ENCODE data around the gene NOM1.

Gene NOM1

GRCh38 chr7:156984174-156984891 is 34.8 kb downstream of the NOM1 start:
- no peak for DNase-seq

DNA sequence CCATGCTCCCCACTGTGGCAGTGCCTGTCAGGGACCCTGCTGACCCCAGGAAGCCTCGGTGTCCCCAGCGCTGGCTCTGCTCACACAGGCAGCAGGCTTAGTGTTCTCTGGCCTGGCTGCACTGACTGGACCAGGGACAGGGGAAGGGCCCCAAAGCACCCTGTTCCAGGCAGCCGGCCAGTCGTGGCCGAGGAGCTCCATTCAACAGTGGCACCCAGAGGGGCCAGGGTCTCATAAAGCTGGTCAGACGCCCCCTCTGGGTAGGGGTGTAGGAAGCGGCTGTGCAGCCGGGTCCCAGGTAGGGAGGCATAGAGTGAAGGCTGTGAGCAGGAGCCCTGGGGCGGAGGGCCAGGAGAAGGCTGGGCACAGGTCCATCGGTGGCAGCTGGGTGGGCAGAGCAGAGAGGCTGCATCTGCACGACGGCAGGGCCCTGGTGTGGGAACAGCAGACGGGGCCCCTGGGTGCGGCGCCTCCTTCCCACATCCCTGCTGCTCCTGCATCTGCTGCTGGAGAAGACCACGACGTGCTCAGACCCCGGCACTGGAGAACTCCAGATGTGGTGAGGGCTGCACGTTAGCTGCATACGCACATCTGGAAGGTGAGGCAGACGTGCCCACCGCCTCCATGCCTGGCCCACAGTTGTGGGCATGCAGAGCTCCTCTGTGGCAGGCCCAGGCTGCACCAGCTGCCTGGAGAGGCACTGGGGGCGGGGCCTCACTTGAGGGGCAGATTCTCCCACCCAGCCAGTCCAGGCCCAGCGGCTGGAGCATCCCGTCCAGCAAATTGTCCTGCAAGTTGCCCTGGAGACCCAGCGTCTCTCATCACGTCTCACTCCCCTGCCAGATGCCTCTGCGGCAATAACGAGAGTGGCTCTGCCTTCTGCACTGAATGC is 35.8 kb downstream of the NOM1 start:
- DNase-seq = no peak

GRCh38 chr7:156986378-156986777 is 36.9 kb downstream of the NOM1 start:
- no peak for DNase-seq

DNA sequence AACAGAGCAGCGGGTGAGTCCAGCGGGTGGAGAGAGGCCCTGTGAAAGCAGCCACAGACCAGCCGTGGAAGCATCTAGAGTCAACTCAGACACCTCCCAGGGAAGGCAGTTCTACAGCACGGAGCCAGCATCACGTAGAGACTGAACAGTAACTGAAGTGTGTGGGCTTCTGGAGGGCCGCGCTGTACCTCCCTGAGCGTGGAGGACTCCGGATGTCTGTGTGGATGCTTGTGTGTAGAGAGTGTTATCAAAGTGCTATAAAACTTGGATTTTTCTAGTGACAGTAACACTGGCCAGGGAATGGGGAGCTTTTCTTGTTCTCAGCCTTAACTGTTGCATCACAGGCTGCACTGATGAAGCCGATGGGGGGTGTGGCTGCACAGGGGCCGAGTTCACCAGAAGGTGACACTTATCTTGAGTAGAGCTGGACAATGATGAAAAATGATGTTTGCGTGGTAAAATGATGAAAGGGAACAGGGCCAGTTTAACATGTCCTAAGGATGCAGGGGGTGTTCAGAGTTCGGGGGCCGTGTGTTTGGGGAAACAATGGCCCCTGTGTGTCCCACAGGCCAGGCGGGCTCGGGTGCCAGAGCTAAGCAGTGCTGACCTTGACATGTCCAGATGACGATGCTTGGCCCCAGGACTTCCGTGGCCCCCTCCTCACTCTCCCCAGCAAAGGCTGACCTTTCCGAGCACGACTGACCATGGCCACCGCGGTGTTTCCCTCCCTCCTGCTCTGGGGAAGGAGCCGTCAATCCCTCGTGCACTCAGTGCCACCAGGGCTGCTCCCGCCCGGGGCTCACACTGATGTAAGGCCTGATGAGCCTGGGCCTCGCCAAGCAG is 39.1 kb downstream of the NOM1 start:
- no peak for DNase-seq

- DNase-seq = no peak
Measured at GRCh38 chr7:156989766-156990535, 40.4 kb downstream of the NOM1 start.

DNA sequence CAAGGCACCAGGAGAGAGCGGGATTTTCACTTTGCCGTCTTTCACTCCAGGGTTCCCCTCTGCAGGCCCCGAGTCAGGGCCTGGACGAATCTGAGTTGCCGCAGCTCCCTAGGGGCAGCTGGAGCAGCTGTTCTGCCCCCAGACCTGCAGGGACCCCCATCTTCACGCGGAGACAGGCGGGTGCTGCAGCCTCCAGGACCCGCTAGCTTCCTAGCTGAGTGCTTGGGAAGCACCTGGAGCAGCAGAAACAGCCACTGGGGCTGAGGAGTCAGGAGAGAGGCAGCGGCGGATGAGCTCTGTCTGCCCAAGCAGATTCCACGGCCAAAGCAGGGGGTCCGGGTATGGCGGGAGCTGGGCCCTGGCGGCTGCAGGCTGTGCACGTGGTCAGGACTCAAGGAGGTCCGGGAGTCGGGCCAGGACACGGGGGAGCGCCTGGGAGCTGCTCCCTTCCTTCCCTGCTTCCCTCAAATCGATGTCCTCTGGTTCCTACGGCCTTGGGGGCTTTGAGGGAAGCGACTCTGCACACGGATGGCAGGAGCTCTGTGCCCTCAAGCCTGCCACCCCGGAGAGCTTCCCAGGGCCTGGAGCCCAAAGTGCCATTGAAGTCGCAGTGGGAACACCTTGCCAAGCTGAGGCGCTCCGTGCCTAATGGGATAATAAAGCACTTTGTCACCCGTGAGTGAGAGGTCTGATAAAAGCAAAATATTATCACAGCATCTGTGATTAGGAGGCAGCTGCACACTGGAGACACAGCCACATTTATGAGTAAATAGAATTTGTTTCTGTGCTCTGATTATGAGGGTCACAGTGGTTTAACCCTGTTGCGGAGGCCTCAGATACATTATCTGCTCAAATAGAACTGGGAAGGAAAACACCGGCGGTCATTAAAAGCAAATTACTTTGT is 43.8 kb downstream of the NOM1 start:
- no peak for DNase-seq

GRCh38 chr7:156993925-156994235 is 44.4 kb downstream of the NOM1 start:
- DNase-seq = no peak

DNA sequence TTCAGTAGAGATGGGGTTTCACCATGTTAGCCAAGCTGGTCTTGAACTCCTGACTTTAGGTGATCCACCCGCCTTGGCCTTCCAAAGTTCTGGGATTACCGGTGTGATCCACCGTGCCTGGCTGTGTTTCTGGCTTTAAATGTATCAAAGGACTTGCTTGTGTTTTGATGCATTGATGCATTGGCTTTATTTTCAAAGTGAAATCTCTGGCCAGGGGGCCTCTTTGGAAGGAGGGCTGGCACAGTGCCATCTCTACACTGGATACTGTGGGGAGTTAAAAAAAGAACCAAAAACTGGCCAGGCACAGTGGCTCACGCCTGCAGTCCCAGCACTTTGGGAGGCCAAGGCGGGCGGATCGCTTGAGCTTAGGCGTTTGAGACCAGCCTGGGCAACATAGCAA is 44.9 kb downstream of the NOM1 start:
- DNase-seq = no peak

- no peak for DNase-seq
Measured at GRCh38 chr7:156998988-156999957, 49.8 kb downstream of the NOM1 start.

DNA sequence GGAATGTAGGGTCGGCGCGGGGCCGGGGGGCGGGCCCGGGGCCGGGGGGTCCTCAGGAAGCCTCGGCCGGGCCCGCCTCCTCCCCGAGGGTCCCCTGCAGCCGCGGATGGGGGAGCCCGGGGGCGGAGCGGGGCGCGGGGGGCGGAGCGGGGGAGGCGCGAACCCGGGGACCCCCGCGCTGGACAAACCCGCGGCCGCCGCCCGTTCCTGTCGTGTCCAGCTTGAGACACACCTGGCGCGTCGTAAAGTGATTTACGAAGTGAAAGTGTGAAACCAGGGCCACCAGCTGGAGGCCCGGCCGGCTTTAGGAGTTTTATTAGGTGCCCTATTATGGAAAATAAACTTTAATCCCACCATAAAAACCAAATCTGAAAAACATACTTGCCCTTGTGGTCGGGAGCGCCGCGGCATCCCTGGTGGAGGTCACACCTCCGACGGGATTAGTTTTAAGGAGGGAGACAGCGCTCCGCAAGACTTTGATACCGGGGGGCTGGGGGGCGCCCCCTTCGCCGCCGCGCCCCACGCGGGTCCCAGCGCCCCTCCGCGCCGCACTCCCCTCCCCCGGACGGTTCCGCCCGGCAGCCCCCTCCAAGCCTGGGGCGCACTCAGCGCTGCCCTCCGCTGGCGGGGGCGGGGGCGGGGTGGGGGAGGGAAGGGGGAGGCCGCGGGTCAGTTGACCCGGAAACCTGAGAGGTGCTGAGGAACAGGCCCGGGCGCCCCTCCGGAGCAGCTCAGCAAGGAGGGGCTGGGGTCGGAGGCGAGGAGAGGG is 50.6 kb downstream of the NOM1 start:
- no peak for DNase-seq

GRCh38 chr7:157000741-157001653 is 51.5 kb downstream of the NOM1 start:
- no peak for DNase-seq

GRCh38 chr7:157001920-157002818 is 52.7 kb downstream of the NOM1 start:
- DNase-seq = no peak

GRCh38 chr7:157002819-157003421 is 53.4 kb downstream of the NOM1 start:
- no peak for DNase-seq

GRCh38 chr7:157003445-157003755 is 53.9 kb downstream of the NOM1 start:
- DNase-seq = no peak

- no peak for DNase-seq
Measured at GRCh38 chr7:157003756-157004520, 54.4 kb downstream of the NOM1 start.

Measured in activated CD4-positive, alpha-beta T cell treated with anti-CD3 and anti-CD28 coated beads, Interleukin-2, Interleukin-6, amounts not matched to agents 100 ng/mL and 50 ng/mL, durations not matched to agents 16 hours and 8 hours (primary cell).